Parathyroid adenoma (tissue), 2 donors: ENCODE results near the gene SLC1A3.
A peak's percentile ranks its signal among the peaks of the same experiment; 100 is the strongest.

Experiments
- H2AFZ ChIP-seq: fragments of 300-600 bp; sonication (generic); one replicate; pipeline ENCODE4 v1.7.0; 2017; ENCODE audit warnings: antibody characterized with exemption, mild to moderate bottlenecking
- H3K27ac ChIP-seq: fragments of 300-600 bp; sonication (generic); one replicate; pipeline ENCODE4 v1.7.0; 2017
- H3K27me3 ChIP-seq: fragments of 300-600 bp; sonication (generic); one replicate; pipeline ENCODE4 v1.7.0; 2017; ENCODE audit warnings: low read length; ENCODE audit not compliant: control insufficient read depth, insufficient read depth
- H3K36me3 ChIP-seq: fragments of 300-600 bp; sonication (generic); one replicate; pipeline ENCODE4 v1.7.0; 2017; ENCODE audit warnings: low read length; ENCODE audit not compliant: control insufficient read depth, insufficient read depth
- H3K4me1 ChIP-seq: fragments of 300-600 bp; sonication (generic); one replicate; pipeline ENCODE4 v1.7.0; 2017; ENCODE audit warnings: control low read depth
- H3K4me2 ChIP-seq: fragments of 300-600 bp; sonication (generic); one replicate; pipeline ENCODE4 v1.7.0; 2017; ENCODE audit warnings: low read length
- H3K4me3 ChIP-seq: fragments of 300-600 bp; sonication (generic); one replicate; pipeline ENCODE4 v1.7.0; 2017; ENCODE audit warnings: low read depth, low read length
- H3K79me2 ChIP-seq: fragments of 300-600 bp; sonication (generic); one replicate; pipeline ENCODE4 v1.7.0; 2017; ENCODE audit warnings: control low read depth
- H3K9ac ChIP-seq: fragments of 300-600 bp; sonication (generic); one replicate; pipeline ENCODE4 v1.7.0; 2017; ENCODE audit warnings: mild to moderate bottlenecking
- H3K9me3 ChIP-seq: fragments of 300-600 bp; sonication (generic); one replicate; pipeline ENCODE4 v1.7.0; 2017; ENCODE audit warnings: low read length; ENCODE audit not compliant: control insufficient read depth
- TF ChIP-seq, protein P1 (sequence below): fragments of 300-600 bp; sonication (generic); IDR thresholded peaks from one replicate; pipeline ENCODE4 v1.7.0; 2017; ENCODE audit warnings: antibody characterized with exemption, mild to moderate bottlenecking
- donor health status: primary hyperparathyroidism.

SLC1A3 gene

DNA sequence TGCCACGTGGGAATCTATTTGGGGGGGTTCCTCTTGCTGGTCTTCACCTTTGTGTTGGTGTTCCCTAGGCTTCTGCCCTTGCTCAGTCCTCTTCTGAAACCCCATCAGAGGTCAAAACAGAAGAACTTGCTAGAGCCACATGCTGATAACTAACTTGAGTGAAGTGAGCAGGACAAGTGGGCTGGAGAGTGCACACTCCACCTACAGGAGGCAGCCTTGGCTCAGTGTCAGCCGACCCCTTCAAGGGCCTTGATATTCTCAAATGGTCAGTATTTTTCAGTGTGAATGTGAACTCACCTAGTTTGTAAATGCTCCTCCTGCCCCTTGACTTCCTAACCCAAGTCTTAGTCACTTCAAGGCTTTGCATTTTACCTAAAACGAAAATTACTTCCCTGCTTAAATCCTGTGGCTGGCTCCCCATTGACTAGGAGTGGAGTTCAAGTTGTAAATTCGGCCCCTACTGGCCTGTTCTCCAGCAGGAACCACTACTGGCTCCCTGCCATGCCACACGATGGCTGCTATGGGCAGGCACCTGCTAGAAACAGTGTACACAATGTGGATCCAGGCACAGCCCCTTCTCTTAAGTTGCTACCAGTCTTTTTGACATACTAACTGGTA, 3.6 kb upstream of the SLC1A3 start:
- no peaks in the 10 kb centered on the region for H3K4me1 ChIP-seq
- no peaks in the 10 kb centered on the region for H3K79me2 ChIP-seq
- no peak overlapping the region for H2AFZ ChIP-seq
- TF ChIP-seq, protein P1, sequence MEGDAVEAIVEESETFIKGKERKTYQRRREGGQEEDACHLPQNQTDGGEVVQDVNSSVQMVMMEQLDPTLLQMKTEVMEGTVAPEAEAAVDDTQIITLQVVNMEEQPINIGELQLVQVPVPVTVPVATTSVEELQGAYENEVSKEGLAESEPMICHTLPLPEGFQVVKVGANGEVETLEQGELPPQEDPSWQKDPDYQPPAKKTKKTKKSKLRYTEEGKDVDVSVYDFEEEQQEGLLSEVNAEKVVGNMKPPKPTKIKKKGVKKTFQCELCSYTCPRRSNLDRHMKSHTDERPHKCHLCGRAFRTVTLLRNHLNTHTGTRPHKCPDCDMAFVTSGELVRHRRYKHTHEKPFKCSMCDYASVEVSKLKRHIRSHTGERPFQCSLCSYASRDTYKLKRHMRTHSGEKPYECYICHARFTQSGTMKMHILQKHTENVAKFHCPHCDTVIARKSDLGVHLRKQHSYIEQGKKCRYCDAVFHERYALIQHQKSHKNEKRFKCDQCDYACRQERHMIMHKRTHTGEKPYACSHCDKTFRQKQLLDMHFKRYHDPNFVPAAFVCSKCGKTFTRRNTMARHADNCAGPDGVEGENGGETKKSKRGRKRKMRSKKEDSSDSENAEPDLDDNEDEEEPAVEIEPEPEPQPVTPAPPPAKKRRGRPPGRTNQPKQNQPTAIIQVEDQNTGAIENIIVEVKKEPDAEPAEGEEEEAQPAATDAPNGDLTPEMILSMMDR: no peak
- H3K9ac ChIP-seq: no peak overlapping the region
- no peak overlapping the region for H3K27ac ChIP-seq
- H3K9me3 ChIP-seq: no peaks in the 10 kb centered on the region
- H3K4me2 ChIP-seq: no peak overlapping the region
- H3K4me3 ChIP-seq: no peak overlapping the region
- no peaks in the 10 kb centered on the region for H3K27me3 ChIP-seq
- H3K36me3 ChIP-seq: no peaks in the 10 kb centered on the region

DNA sequence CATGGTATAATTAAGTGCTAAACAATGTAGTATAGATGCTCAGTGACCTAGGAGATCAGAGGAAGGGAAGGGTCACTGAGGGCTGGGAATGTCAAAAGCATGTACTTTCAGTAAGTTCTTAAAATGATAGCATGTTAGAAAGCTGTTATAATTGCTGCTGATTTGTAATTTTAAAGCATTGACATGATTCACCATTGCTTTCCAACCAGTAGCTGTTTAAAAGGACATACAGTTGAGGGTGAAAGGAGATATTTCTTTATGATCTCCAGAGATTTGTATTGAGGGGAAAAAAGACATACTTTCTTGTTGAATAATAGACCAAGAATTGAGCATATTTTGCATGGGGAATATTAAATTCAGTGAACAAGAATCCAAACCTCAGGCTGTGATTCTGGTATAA, 1.2 kb upstream of the SLC1A3 start:
- Histone ChIP-seq H3K27ac (no peak overlapping the region), H3K4me2 (no peak overlapping the region), H3K36me3 (no peaks in the 10 kb centered on the region), H3K79me2 (no peaks in the 10 kb centered on the region), H3K4me3 (no peak overlapping the region), H2AFZ (no peak overlapping the region), H3K9me3 (no peaks in the 10 kb centered on the region), H3K27me3 (no peaks in the 10 kb centered on the region), H3K4me1 (no peaks in the 10 kb centered on the region), H3K9ac (no peak overlapping the region)
- TF ChIP-seq, protein P1: no peak

DNA sequence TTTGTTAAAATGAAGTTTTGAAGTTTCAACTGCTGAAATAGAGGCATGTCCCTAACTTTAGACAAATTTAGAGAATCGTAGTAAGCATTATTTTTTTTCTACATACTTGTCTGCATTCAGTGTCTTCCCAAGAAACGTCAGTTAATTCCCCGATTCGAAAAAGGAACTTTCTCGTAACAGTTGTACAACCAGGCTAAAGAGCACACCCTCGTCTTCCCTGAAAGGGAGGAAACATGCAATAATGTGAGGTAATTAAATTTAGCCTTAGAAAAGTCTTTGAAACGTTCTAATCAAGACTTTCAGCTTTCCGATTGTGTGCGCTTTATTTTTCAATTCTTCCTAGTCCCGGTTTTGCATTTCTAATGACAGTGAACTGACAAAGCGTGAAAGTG, 374 bp upstream of the SLC1A3 start:
- Histone ChIP-seq H3K4me3 (peak overlapping the region; percentile 28), H3K27me3 (no peaks in the 10 kb centered on the region), H3K4me2 (peak overlapping the region; percentile 54), H3K9me3 (no peaks in the 10 kb centered on the region), H3K36me3 (no peaks in the 10 kb centered on the region), H3K27ac (no peak overlapping the region), H3K4me1 (no peaks in the 10 kb centered on the region), H3K9ac (no peak overlapping the region), H3K79me2 (no peaks in the 10 kb centered on the region), H2AFZ (peak overlapping the region; percentile 65)
- TF ChIP-seq, protein P1: no peak

DNA sequence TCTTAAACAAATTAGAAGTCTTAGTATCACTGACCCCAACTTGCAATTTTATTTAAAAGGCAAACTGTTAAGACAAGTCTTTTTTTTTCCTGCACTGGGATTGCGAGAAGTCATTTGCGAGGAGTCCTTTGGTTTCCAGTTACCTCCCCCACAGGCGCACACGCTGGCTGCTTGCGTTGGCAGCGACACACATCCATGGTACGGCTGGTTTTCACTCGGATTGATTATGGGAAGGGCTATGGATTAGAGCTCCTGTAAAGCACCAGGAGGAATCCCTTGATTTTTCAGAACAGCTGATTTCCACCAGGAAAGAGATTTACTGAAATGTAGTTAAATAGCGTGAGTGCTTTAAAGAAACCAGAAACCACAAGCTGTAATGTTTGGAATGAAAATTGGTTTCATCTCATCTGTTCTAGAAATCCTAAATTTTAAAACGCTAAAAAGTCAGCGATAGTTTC, 737 bp downstream of the SLC1A3 start:
- H2AFZ ChIP-seq: peak overlapping the region; percentile 65
- no peaks in the 10 kb centered on the region for H3K27me3 ChIP-seq
- H3K9ac ChIP-seq: no peak overlapping the region
- no peaks in the 10 kb centered on the region for H3K4me1 ChIP-seq
- H3K36me3 ChIP-seq: no peaks in the 10 kb centered on the region
- H3K9me3 ChIP-seq: no peaks in the 10 kb centered on the region
- no peak overlapping the region for H3K27ac ChIP-seq
- H3K79me2 ChIP-seq: no peaks in the 10 kb centered on the region
- H3K4me2 ChIP-seq: peak overlapping the region; percentile 54
- no peak overlapping the region for H3K4me3 ChIP-seq
- TF ChIP-seq, protein P1: no peak
